NCI-H2196 (cell line): ENCODE results near the gene MLC1.

Source experiments
- DNase-seq: peaks from one replicate; lab custom pipeline; 2025; ENCODE audit not compliant: unreplicated experiment; lab: John Stamatoyannopoulos, UW

Gene MLC1

GRCh38 chr22:50085211-50085972, at the start of gene MLC1:
Gene MLC1 (minus strand): TSS chr22:50085426. CDS start chr22:50084902, 524 bp downstream.
- no peak for DNase-seq

DNA sequence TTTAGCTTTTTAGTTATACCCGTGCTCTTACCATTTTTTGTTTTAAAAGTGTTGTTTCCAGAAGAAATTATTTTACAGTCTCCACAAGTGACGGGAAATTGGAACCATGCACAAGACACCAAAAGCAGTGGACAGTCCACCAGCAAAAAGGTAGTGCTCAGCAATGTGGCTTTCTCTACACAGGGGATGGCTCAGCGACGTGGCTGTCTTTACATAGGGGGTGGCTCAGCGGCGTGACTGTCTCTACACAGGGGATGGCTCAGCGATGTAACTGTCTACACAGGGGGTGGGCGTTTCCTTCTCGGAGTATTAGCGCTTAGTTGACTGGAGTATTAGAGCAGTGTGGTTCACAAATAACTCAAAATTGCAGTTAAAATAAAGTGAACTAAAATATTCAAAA, 49.3 kb upstream of the MLC1 start:
- no peak for DNase-seq

DNA sequence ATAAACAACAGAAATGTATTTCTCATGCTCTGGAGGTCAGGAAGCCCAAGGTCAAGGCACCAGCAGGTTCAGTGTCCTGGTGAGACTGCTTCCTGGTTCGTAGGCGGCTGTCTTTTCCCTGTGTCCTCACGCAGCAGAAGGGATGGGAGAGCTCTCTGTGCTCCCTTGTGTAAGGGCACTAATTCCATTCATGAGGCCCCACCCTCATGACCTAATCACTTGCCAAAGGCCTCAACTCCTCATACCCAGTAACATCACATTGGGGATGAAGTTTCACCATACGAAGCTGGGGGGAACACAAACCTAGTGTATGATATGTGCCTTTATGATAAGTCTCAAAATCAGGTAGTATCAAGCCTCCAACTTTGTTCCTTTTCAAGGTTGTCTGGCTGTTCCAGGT, 46.7 kb upstream of the MLC1 start:
- DNase-seq = no peak

DNA sequence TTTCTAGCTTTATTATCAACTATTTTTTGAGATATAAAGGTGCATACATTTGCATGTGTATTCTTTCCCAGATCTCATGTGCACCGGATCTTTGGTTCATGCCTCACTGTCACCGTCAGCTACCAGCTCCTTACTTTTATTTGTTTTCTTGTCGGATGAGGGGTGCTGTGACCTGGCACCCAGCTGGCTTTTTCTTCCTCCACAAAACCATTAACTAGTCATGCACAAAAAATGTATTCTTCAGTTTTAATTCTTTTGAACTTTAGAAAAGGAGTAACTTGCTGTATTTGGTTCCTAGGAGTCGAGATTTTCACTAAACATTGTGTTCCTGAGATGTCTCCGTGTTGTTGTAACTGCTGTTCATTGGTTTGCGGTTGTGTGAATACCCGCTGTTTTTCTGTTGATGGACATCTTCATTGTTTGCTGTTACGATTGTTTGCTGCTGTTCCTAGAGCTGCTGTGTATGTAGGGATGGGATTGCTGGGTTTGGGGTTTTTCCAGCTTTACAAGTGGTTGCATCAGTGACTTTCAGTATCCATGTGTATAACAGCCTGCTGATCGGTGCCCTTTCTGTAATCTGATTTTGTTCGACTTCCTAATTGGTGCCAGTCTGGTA, 44.0 kb upstream of the MLC1 start:
- no peak for DNase-seq

- DNase-seq = no peak
These were observed 39.8 kb upstream of the MLC1 start for GRCh38 chr22:50125029-50125428.

DNA sequence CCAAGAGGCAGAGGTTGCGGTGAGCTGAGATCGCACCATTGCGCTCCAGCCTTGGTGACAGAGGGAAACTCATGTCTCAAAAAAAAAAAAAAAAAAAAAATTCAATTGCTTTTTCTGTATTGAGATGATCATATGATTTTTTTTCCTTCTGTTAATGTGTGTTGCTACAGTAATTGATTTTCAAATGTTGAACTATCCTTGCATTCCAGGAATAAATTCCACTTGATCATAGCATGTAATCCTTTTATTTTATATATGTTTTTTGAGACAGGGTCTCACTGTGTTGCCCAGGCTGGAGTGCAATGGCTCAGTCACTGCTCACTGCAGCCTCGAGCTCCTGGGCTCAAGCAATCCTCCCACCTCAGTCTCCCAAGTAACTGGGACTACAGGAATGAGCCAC, 37.9 kb upstream of the MLC1 start:
- DNase-seq = no peak

GRCh38 chr22:50121202-50121740, 36.0 kb upstream of the MLC1 start:
- no peak for DNase-seq

DNA sequence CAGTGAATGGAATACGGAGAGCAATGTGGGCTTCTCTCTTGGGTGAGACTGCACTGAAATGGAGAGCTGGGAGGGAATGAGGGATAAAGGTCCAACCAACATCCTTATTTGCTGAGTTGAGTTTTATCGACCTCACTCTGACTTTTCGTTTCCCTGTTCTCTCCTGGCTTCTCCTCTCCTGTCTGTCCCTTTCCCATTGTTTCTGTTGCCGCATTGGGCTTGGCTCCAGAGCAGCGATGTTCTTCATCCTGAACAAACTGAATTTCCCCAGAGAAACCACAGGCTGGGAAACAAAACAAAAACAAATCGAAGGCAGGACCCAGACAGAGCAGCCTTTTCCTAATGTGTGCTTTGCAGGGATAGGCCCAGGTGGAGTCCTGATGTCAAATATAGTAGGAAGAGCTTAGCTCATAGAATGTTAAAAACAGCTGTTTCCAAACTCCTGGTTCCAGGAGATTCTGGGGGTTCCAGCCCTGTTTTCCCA, 34.6 kb upstream of the MLC1 start:
- DNase-seq = no peak

- DNase-seq = no peak
These were observed 34.0 kb upstream of the MLC1 start for GRCh38 chr22:50119169-50119767.

GRCh38 chr22:50118557-50119168, 33.4 kb upstream of the MLC1 start:
- no peak for DNase-seq

GRCh38 chr22:50118129-50118528, 32.9 kb upstream of the MLC1 start:
- DNase-seq = no peak

DNA sequence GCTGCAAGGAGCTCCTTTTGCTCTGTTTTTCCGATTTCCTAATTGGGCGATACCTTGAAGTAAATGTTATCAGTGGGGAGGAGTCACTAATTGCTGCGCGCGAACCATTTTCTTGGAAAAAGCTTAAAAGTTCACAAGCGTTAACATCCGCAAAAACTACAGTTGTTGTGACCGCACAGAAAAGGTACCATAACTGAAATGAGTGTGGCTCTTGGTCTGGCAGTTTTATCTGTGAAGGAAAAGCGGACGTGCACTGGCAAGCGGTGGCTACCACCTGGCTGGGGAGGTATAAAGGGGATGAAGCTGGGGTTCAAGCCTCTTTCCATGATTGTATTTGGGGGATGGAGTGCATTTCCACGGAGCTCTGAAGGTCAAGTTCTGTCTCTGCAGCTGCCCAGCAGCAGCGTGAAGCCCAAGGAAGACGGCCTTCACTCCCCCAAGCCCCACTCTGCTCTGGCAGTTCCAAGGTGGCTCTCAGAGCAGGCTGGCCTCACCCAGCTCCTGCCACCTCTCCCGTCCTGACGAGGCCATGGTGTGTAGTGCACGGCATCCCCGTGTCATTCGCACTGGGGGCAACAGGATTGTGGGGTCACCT, 32.0 kb upstream of the MLC1 start:
- DNase-seq = no peak

DNA sequence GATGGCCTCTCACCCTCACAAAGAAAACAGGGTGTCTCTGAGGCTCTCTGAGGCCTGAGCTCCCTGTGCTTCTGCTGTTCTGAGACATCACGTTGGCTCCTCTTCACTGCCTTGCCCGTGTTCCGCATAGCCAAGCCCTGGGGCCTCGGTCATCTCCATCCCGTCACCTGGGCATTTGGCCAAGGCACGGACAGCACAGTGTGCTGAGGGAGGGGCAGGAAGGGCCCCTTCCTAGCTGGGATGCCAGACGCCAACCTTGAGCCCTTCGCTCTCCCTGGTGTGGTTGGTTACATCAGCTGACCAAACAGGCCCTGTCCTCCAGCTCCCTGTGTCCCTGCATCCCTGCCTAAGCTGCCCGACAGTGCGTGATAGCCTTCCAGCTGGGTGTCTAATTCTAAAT, 30.5 kb upstream of the MLC1 start:
- DNase-seq = no peak

DNA sequence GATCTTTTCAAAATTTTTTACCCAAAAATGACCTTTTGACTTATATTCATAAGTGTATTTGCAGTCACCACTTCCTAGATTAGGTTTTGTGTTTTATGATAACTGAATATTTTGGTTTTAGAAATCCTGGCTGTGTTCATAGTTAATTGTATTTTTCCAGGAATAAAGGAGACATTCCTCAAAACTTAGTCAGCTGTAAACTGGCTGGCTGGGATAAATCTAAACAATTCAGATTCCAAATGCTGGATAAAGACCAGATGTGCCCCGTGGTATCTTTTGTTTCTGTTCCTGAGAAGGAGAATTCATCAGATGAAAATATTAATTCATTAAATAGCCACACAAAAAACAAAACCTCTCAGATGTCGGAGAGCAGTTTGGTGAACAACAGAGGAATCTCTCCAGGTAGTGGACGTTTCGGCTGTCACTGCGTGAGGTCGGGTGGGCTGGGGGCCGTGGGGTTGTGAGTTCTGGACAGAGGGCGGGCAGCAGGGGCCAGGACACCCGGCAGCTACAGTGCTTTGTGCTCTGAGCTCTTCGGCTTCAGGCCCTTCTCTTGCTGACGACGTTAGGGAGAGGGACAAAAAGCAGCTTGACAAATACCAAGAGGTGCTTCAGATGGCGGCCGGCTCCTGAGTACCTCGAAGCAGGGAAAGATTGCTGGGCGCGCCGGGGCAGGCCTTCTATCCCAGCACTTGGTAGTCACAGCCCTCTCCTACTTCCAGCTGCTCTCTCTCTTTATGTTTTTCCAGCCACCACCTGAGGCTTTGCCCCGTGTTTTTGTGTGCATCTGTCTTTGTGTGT, 29.2 kb upstream of the MLC1 start:
- DNase-seq = no peak

- no peak for DNase-seq
These were observed 27.2 kb upstream of the MLC1 start for GRCh38 chr22:50112151-50113118.

- no peak for DNase-seq
These were observed 25.8 kb upstream of the MLC1 start for GRCh38 chr22:50111056-50111455.

- DNase-seq = no peak
These were observed 22.3 kb upstream of the MLC1 start for GRCh38 chr22:50107529-50107928.

GRCh38 chr22:50105208-50106100, 20.2 kb upstream of the MLC1 start:
- no peak for DNase-seq
